ENCODE measurements around the gene SRC.

DNA sequence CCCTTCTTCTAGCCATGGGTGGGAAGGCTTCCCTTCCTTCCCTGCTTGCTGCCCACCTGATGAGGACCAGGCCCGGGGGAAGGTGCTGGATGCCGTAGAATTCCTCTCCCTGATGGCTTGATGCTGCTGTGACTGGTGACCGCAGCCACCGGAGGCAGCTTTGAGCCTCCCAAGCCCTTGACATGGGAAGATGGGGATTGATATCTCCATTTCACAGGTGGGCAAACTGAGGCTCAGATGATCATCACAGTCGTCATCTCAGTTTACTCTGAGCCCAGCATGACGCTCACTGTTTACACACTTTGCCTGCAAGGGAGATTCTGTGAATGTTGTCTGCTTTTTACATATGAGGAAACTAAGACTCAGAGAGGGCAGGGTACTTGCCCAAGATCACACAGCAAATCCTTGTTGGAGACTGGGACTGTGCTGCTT, 43.9 kb downstream of the SRC start:
- TF ChIP-seq, protein P1, sequence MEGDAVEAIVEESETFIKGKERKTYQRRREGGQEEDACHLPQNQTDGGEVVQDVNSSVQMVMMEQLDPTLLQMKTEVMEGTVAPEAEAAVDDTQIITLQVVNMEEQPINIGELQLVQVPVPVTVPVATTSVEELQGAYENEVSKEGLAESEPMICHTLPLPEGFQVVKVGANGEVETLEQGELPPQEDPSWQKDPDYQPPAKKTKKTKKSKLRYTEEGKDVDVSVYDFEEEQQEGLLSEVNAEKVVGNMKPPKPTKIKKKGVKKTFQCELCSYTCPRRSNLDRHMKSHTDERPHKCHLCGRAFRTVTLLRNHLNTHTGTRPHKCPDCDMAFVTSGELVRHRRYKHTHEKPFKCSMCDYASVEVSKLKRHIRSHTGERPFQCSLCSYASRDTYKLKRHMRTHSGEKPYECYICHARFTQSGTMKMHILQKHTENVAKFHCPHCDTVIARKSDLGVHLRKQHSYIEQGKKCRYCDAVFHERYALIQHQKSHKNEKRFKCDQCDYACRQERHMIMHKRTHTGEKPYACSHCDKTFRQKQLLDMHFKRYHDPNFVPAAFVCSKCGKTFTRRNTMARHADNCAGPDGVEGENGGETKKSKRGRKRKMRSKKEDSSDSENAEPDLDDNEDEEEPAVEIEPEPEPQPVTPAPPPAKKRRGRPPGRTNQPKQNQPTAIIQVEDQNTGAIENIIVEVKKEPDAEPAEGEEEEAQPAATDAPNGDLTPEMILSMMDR (IDR thresholded peaks at IDR 0.05): no peak
- no peak for TF ChIP-seq EP300 (IDR thresholded peaks at IDR 0.05)

Measured in esophagus muscularis mucosa (tissue), 3 donors.